Nephron progenitor cell (in vitro differentiated cells): Measurements from ENCODE around the gene DNM2.
A peak's percentile ranks its signal among the peaks of the same experiment; 100 is the strongest.

Source experiments
- DNase-seq: peaks from one replicate; pipeline ENCODE4 v3.0.0; 2021
- H3K27ac Mint-ChIP-seq: 2 replicates; pipeline ENCODE4 v1.8.0; 2021; ENCODE audit warnings: mild to moderate bottlenecking, moderate library complexity, mixed read lengths
- H3K27me3 Mint-ChIP-seq: 2 replicates; pipeline ENCODE4 v1.8.0; 2021; ENCODE audit warnings: mild to moderate bottlenecking, low read depth, mixed read lengths; ENCODE audit not compliant: poor library complexity
- H3K36me3 Mint-ChIP-seq: 2 replicates; pipeline ENCODE4 v1.8.0; 2021; ENCODE audit warnings: low read depth, mixed read lengths
- H3K4me1 Mint-ChIP-seq: 2 replicates; pipeline ENCODE4 v1.8.0; 2021; ENCODE audit warnings: mixed read lengths
- H3K4me3 Mint-ChIP-seq: 2 replicates; pipeline ENCODE4 v1.8.0; 2021; ENCODE audit warnings: mild to moderate bottlenecking, moderate library complexity, mixed read lengths
- H3K9me3 Mint-ChIP-seq: 2 replicates; pipeline ENCODE4 v1.8.0; 2021; ENCODE audit warnings: mild to moderate bottlenecking, moderate library complexity, mixed read lengths
- CTCF ChIP-seq: fragments of 200-600 bp; sonication (generic); IDR thresholded peaks from 2 replicates; pipeline ENCODE4 v1.5.0; 2021; ENCODE audit warnings: antibody characterized with exemption

The DNM2 gene

GRCh38 chr19:10762656-10763055 is 44.8 kb downstream of the DNM2 start:
- TF ChIP-seq CTCF, result no peak
- Mint-ChIP-seq H3K9me3 (no peaks in the 10 kb centered on the region), H3K36me3 (peaks cover 19% of the 10 kb centered on the region), H3K27me3 (no peaks in the 10 kb centered on the region), H3K4me3 (no peak overlapping the region), H3K4me1 (peaks cover 37% of the 10 kb centered on the region), H3K27ac (no peak overlapping the region)
- no peak for DNase-seq

GRCh38 chr19:10763411-10763810 is 45.5 kb downstream of the DNM2 start:
- Mint-ChIP-seq H3K4me3 (no peak overlapping the region), H3K27ac (no peak overlapping the region), H3K36me3 (peaks cover 19% of the 10 kb centered on the region), H3K9me3 (no peaks in the 10 kb centered on the region), H3K27me3 (no peaks in the 10 kb centered on the region), H3K4me1 (peaks cover 37% of the 10 kb centered on the region)
- DNase-seq, result no peak
- no peak for TF ChIP-seq CTCF

- Mint-ChIP-seq H3K4me3 (no peak overlapping the region), H3K27ac (peak overlapping the region; percentile 84), H3K27me3 (no peaks in the 10 kb centered on the region), H3K36me3 (peaks cover 16% of the 10 kb centered on the region), H3K4me1 (peaks cover 39% of the 10 kb centered on the region), H3K9me3 (no peaks in the 10 kb centered on the region)
- no peak for DNase-seq
- no peak for TF ChIP-seq CTCF
Measured at GRCh38 chr19:10763828-10764339, 46.0 kb downstream of the DNM2 start.

- H3K9me3 Mint-ChIP-seq, result no peaks in the 10 kb centered on the region
- DNase-seq, result peak; percentile 33
- no peaks in the 10 kb centered on the region for H3K27me3 Mint-ChIP-seq
- H3K4me3 Mint-ChIP-seq, result no peak overlapping the region
- peaks cover 39% of the 10 kb centered on the region for H3K4me1 Mint-ChIP-seq
- peaks cover 11% of the 10 kb centered on the region for H3K36me3 Mint-ChIP-seq
- H3K27ac Mint-ChIP-seq, result peak overlapping the region; percentile 88
- no peak for TF ChIP-seq CTCF
Measured at GRCh38 chr19:10764340-10764894, 46.5 kb downstream of the DNM2 start.

- Mint-ChIP-seq H3K27me3 (no peaks in the 10 kb centered on the region), H3K36me3 (peaks cover 16% of the 10 kb centered on the region), H3K9me3 (peaks cover 6% of the 10 kb centered on the region), H3K27ac (no peak overlapping the region), H3K4me3 (no peak overlapping the region), H3K4me1 (peaks cover 39% of the 10 kb centered on the region)
- TF ChIP-seq CTCF, result no peak
- DNase-seq, result no peak
Measured at GRCh38 chr19:10766049-10766623, 48.3 kb downstream of the DNM2 start.

GRCh38 chr19:10766671-10767201 is 48.9 kb downstream of the DNM2 start:
- no peak for DNase-seq
- Mint-ChIP-seq H3K36me3 (peaks cover 18% of the 10 kb centered on the region), H3K4me3 (no peak overlapping the region), H3K9me3 (peaks cover 6% of the 10 kb centered on the region), H3K27ac (no peak overlapping the region), H3K27me3 (no peaks in the 10 kb centered on the region), H3K4me1 (peaks cover 39% of the 10 kb centered on the region)
- TF ChIP-seq CTCF, result no peak
